NCI-H146 treated with DMSO at 0.1 percent for 48 hours (cell line): ENCODE results near the gene AIRE.
"Not testable (repeated sequence)": the region's sequence is repeated elsewhere in the genome, so short reads cannot be mapped to it uniquely, and the experiment has no call there.

Experiments
- DNase-seq: peaks from one replicate; lab custom pipeline; 2025; ENCODE audit not compliant: unreplicated experiment; lab: John Stamatoyannopoulos, UW

Gene AIRE

GRCh38 chr21:44265734-44266270, 19.9 kb upstream of the AIRE start:
- no peak for DNase-seq

GRCh38 chr21:44267655-44268142, 18.0 kb upstream of the AIRE start:
- no peak for DNase-seq

GRCh38 chr21:44269090-44269489, 16.6 kb upstream of the AIRE start:
- no peak for DNase-seq

GRCh38 chr21:44271558-44272283, 14.0 kb upstream of the AIRE start:
- no peak for DNase-seq

GRCh38 chr21:44272284-44272858, 13.3 kb upstream of the AIRE start:
- no peak for DNase-seq

GRCh38 chr21:44273046-44273445, 12.6 kb upstream of the AIRE start:
- no peak for DNase-seq

- DNase-seq = no peak
These were observed 10.6 kb upstream of the AIRE start for GRCh38 chr21:44275041-44275440.

GRCh38 chr21:44279354-44280260, 6.1 kb upstream of the AIRE start:
- DNase-seq = peak; percentile 15

- DNase-seq = no peak
These were observed 3.9 kb upstream of the AIRE start for GRCh38 chr21:44281801-44282200.

GRCh38 chr21:44282370-44282769, 3.3 kb upstream of the AIRE start:
- DNase-seq = no peak

GRCh38 chr21:44283211-44283785, 2.4 kb upstream of the AIRE start:
- DNase-seq = not testable (repeated sequence)

GRCh38 chr21:44283948-44284347, 1.7 kb upstream of the AIRE start:
- DNase-seq = no peak

- no peak for DNase-seq
These were observed 525 bp downstream of the AIRE start for GRCh38 chr21:44286086-44286715.

GRCh38 chr21:44286716-44287632, 1.3 kb downstream of the AIRE start:
- no peak for DNase-seq

GRCh38 chr21:44288251-44289110, 2.8 kb downstream of the AIRE start:
- no peak for DNase-seq

- DNase-seq = no peak
These were observed 3.8 kb downstream of the AIRE start for GRCh38 chr21:44289381-44290010.

GRCh38 chr21:44290327-44291077, 4.8 kb downstream of the AIRE start:
- no peak for DNase-seq
